DMS153 treated with DMSO at 0.1 percent for 48 hours (cell line): ENCODE data around the gene ENPP4.
"Not testable (repeated sequence)": the region's sequence is repeated elsewhere in the genome, so short reads cannot be mapped to it uniquely, and the experiment has no call there.

ENCODE experiments used
- DNase-seq: peaks from one replicate; lab custom pipeline; 2025; ENCODE audit not compliant: unreplicated experiment; lab: John Stamatoyannopoulos, UW

ENPP4 gene

DNA sequence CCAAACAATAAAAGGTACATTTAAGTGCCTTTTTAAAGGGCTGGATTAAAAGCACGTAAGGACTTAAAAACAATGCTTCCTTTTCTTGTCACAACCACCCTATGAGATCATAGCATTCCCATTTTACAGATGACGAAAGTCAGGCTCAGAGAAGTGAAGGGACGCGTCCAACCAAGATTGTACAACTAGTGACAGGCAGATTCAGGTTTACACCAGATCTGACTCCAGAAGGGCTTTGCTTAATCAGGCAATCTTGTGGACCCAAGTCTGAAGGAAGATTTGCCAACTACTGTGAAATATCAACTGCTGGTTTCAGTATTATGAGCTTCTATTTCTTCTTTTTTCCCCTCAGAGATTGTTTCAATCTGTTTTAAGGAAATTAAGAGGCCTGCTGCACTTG, 877 bp downstream of the ENPP4 start:
- no peak for DNase-seq

DNA sequence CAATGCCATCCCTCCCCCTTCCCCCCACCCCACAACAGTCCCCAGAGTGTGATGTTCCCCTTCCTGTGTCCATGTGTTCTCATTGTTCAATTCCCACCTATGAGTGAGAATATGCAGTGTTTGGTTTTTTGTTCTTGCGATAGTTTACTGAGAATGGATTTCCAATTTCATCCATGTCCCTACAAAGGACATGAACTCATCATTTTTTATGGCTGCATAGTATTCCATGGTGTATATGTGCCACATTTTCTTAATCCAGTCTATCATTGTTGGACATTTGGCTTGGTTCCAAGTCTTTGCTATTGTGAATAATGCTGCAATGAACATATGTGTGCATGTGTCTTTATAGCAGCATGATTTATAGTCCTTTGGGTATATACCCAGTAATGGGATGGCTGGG, 1.5 kb downstream of the ENPP4 start:
- DNase-seq: not testable (repeated sequence)

DNA sequence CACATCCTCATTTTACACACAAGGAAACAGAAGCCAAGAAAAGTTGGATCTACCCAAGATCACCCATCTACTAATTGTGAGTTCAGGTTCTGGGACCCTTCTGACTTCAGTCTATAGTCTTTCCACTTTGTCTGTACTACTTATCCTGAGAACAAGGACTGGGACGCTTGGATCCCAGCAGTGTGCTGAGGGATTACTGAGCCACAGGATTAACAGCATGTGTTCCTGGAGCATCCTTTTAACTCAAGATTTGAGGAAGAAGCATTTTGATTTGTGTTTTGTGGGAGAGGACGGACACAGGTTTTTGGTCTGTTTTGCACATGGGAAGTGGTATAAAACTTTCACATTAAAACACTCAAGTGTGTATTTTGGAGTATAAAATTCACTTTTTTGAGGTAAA, 4.4 kb downstream of the ENPP4 start:
- no peak for DNase-seq

DNA sequence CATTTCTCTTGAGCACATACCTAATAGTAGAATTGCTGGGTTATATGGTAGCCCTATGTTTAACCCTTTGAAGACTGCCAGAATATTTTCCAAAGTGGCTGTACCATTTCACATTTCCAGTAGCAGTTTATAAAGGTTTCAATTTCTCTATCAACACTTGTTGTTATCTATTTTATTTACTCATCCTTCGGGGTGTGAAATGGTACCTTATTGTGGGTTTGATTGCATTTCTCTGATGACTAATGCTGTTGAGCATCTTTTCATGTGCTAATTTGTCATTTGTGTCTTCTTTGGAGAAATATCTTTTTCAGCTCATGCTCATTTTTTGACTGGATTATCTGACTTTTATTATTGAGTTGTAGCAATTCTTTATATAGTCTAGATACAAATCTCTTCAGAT, 5.4 kb downstream of the ENPP4 start:
- no peak for DNase-seq

DNA sequence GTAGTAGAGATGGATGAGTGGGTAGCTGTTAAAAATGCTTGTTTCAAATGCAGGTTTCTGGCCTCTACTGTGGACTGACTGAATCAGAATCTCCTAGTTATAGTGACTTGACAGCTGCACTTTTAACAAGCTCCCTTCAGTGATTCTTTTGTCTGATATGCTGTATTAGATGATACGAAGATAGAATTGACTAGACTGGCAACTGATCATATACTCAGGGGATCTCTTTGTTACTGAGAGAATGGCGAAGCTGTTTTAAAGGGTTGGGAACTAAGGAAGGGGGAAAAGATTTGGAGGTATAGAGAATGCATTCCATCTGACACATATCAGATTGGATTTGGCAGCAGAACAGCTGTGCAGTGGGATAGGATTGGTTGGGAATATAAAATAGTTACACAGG, 7.0 kb downstream of the ENPP4 start:
- no peak for DNase-seq

DNA sequence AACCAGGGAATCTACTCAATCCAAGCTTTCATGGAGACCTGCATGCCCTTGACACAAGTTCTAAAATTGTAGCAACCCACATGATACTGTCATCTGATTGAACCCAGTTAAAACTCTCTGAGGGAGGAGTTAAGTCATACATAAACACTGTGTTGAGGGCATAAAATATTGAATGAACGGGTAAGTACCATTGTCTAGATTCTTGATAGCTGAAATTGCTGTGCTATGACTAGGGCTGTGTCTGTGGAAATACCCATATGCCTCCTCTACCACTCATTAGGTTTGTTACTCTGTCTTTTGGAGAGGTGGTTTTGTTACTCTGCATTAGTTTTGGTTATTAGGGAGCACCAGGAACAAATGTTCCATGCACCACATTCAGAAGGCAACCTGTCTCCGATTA, 7.6 kb downstream of the ENPP4 start:
- DNase-seq: no peak

DNA sequence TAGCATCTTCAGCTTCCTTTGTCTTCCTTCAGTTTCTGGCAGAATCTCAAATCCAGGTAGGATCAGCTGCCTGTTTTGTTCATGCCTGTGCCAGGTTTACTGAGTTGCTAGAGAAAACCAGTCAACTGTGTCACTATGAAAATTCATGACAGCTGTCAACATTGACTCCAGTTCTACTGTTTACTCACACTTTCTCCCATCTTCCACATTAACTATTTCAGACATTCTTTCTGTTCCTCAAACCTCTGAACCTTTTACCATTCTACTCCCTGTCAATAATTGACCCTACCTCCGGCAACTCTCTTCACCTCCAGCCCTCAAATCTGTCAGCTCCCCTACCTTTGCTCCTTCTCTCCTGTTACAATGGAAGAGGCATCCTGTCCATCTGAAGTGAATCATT, 8.5 kb downstream of the ENPP4 start:
- DNase-seq: no peak

DNA sequence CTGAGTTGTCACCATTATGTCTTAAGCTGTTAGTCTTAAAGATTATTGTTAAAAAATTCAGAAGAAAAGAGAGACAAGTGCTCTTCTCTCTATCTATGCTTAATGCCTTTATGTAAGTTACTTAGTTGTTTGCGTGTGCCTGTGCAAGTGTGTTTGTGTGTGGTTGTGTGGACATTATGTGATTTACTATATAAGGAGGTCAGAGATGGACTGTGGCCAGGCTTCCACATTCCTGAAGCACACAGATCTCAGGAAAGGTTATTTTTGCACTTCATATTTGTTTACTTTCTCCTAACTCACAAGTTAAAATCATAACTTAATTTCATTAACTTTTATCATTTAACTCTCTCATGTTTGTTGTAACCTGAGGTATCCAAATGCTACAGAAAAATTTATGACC, 14.5 kb downstream of the ENPP4 start:
- no peak for DNase-seq

DNA sequence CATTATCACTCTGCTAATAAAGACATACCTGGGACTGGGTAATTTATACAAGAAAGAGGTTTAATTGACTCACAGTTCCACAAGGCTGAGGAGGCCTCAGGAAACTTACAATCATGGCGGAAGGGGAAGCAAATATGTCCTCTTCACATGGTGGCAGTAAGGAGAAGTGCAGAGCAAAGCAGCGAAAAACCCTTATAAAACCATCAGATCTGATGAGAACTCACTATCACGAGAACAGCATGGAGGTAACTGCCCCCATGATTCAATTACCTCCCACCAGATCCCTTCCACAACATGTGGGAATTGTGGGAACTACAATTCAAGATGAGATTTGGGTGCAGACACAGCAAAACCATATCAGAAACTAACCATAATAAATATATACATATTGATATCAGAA, 19.3 kb downstream of the ENPP4 start:
- not testable (repeated sequence) for DNase-seq

DNA sequence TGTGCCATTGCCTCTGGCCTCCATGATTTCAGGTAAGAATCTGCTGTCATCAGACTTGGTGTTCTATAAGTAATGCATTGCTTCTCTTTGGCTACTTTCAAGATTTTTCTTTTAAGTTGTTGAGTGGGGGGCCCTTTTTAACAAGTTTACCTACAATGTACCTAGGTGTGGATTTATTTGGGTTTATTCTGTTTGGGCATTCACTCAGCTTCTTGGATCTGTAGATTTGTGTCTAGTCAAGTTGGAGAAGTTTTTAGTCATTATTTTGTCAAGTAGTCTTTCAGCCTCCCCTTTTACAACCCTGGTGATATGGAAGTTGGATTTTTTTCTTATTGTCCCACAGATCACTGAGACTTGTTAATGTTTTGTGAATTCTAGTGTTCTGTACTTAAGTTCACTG, 26.9 kb downstream of the ENPP4 start:
- no peak for DNase-seq

DNA sequence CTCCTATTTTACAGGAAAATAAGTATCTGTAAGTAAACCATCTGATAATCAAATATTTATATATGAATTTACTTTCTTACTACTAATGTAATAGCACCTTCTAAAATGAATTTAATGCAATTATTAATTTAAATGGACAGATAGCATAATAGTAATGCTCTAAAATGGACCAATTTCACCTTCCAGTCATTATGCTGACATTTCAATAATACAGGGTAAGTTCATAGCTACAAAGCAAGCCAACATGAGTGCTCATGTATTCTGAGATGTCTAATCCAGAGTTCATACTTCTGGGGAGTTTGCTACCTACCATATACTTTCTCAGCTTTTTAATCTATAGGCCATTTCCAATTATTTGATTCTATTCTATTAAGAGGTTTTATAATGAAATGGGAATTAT, 29.4 kb downstream of the ENPP4 start:
- DNase-seq: no peak

DNA sequence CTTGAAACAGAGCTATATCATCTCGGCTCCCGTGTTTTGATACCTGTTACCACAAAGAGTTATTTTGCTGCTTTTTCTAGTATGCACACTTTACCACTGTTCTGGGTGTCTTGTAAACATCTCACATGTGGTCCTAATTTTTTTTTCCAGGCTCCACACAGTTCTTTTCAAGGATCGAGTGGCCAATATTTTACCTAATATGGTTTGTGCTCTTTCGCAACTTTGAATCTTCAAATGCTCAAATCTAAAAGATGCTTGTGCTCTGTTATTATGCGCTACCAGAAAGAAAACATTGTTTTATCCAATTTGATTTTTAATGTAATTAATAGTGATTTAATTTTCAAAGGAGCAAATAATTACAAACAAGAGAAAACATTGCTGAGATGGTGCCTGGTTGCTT, 30.3 kb downstream of the ENPP4 start:
- DNase-seq: no peak

DNA sequence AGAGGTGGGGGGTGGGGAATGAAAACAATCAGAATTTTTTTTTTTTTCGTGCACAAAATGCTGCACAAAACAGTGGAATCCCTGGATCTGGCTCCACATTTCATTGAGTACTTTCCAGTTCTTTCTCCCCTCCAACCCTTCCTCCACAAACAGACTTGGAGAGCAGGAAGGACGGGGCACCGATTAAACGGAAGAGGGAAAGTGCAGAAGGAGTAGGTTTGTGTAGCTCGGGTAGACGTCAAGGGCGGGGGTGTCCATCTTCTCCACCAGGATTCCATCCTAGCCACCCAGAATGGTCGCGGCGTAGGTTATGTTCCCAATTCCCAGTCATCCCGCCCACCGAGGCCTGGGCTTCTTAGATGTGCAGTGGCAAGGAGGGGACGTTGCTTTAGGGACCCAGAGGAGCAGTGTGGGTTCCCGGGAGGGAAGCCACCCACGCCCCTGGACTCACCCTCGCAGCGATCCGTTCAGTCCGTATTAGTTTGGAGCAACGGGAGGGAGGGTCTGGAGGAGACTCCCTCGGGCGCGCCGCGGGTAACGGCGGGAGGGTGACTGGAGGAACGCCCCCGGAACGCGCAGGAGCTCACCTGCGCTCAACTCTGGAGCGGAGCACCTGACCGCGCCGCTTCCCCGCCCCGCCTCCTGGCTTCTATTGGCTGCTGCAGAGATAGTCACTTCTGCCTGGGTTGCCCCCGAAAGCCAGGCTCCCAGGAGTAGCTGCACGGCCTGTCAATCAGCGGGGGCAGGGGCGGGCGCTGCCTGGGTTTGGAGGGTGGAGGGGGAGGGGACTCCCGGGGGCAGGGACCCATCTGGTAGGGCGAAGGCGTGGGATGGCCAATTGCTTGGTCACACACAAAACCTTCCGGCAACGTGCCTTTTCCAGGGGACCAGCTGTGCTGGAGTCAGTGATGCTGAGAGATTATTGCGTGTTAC, 40.8 kb downstream of the ENPP4 start, which contains the start of gene ENPP5:
ENPP5 (minus strand) TSS at position 624 of the 933 bp plus-strand sequence. CDS start 2,718 bp downstream, outside the sequence.
- peak; percentile 95 for DNase-seq

DNA sequence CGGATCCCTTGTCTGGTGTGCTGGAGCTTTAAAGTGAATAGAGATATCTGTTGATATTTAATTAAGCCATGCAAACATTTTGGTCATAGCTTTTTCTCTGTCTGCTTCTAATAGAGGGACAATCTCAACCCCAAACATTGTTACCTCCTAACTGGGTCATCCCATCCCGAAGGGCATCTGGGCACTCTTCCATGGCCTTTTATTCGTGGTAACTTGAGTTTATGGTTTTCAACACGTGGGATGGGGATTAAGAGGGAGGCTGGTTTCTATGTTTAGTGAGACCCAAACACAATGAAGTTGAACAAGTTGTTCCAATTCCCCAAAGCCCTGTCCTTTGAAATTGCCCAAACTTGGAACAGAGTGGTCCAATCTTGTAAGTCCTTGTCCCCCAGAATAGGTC, 42.4 kb downstream of the ENPP4 start:
- DNase-seq: no peak

DNA sequence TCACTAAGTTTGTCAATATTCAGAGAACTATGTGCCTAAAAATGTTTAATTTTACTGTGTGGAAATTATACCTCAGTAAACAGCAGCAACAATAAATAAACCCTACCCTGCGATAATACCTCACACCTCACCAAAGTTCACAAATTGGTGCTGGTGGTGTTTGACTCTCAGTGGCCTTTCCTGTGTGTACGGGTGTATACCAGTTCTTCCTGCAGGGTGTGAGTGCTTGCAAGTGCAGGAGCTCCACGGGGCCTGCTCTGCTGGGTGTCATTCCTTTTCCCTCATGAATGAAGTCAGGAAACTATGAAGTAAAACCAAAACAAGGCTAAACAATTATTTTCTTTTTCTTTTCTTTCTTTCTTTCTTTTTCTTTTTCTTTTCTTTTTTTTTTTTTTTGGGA, 45.1 kb downstream of the ENPP4 start:
- DNase-seq: no peak

DNA sequence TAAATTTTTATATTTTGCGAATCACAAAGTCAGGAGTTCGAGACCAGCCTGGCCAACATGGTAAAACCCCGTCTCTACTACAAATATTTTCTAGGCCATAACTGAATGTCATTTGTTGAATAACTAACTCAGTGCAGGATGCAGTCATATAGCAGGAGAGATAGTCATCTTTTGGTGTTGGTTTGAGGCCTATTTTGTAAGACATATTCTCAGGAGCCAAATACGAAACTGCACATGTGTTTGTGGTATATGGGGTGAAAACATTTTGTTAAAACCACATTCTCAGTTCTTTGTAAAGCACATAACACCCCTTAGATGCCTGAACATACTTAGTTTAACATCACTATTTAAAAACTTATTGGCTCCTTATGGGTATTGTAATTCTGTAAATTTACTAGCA, 45.7 kb downstream of the ENPP4 start:
- DNase-seq: no peak

DNA sequence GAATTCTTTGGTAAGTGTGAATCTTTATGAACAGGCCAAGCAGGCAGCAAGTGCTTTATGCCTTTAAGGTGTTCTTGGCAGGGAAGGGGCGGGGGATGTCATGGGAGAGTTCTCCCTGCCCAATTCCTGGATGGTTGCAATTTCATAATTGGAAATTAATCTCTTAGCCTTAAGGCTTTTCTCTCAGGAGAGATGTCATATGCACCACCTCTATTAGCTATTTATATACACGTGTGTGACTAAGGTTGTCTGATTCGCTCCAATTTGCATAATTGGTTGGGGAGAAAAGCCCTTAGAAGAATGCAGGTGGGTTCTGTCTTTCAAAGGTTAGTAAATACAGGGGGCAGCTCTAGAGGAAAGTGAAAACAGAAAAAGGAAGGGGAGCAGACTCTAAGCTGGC, 46.2 kb downstream of the ENPP4 start:
- no peak for DNase-seq

DNA sequence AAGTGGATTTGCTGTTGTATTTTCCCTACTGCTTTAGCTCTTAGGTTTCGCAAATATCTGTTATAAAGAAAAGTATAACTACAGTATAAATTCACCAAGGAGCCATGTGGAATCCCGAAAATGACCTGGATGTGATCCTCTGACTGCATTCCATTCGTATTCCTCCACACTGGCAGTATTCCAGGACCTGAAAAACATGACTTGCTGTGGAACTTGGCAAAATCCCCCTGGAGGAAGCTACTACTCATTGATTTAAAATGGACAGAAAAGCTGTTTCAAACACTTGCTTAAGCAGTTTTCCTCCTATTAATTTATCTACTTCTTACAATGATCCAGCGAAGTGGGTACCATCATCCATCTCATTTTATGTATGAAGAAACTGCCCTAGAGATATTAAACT, 54.3 kb downstream of the ENPP4 start:
- no peak for DNase-seq

DNA sequence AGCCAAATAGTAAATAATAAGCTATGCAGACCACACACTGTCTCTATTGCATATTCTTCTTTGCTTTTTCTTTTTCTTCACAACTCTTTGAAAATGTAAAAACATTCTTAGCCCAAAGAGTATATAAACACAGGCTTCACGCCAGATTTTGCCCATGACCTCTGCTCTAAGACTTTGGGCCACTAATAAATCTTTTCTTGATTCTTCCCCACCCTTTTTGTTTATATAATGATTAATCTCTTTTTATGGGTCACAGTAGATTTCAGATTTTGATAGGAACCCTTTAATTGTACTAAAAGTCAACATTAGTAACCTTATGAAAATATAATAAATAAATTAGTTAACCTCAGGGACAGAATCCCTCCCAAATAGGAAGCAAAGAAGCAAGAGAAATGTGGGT, 56.8 kb downstream of the ENPP4 start:
- DNase-seq: no peak

DNA sequence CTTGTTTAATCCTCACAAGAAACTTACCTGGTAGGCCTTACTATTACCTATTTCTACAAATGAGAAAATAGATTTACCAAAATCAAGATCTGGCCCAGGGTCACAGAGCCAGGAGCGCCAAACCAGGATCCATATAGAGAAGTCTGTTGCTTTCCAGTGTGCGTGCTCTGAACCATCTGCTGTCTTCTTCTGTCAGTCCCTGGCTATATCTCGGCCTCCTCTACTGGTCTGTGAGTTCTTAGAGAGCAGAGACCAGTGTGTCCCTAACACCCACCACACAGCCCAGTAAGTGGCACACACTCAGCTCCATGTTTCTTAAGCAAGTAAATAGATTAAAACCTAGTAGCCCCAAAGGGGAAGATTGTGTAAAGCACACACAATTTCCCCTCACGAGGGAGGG, 59.9 kb downstream of the ENPP4 start:
- no peak for DNase-seq

DNA sequence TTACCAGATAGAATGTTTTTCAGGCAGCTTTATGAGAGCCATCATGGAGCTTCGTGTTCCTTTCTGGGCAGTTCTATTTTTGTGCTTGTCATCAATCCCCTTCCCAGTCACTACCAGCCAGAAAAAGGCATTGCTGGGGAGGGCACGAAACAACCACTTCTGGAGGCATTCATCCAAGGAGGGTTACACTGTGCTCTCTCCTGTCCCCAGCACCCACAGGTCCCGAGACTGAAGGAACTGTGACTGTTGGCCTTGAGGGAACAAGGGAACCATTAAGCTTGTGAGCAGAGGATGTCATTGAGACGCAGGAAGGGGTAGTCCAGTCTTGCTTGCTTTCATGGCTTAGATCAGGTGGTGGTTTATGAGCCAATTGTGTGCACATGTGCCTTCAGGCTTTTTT, 61.1 kb downstream of the ENPP4 start:
- DNase-seq: no peak

DNA sequence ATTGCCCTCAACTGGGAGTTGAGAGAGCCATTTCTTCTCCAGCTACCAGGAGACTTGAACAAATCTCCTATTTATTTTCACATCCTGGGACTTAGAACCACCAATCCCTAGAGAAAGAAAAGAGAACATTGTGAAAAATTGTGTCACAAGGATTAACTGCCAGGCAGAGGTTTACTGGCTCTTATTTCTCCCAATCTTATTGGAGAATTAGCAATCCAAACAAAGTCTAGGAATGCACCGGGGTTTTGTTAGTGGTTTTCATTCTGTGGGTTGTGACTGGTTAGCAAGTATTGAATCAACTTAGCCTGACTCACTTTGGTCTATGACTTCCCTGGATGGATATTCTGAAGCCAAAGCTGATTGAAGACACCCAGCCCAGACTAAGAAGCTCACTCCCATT, 62.2 kb downstream of the ENPP4 start:
- no peak for DNase-seq
